HEK293 (cell line): ENCODE results near the gene SPA17.

Experiments used
- CTCF ChIA-PET: fragments of 350-600 bp; formaldehyde crosslinking; extraction: SDS; loops from one replicate; lab custom pipeline; 2021; ENCODE audit warnings: antibody characterized with exemption; lab: Yijun Ruan, JAX
- POLR2A ChIA-PET: fragments of 300-600 bp; formaldehyde crosslinking; extraction: SDS; loops from one replicate; lab custom pipeline; 2020; ENCODE audit warnings: antibody characterized with exemption, inconsistent platforms; lab: Yijun Ruan, JAX
- H3K27ac ChIP-seq: fragments of 200-500 bp; sonication (Bioruptor generic); 2 replicates; pipeline ENCODE4 v1.5.1; 2014; ENCODE audit warnings: low read depth, low read length, control low read depth, inconsistent platforms; ENCODE audit errors: extremely low read depth
- H3K36me3 ChIP-seq, 2 experiments: fragments of 200-500 bp in 1 of 2; sonication (Bioruptor generic) in 1 of 2; 1 replicate in 1 of 2; 2 replicates in 1 of 2; pipeline ENCODE4 v1.5.1; 2014 to 2017; ENCODE audit warnings: inconsistent platforms in 2 of 2, low read length in 2 of 2; ENCODE audit not compliant: control insufficient read depth in 2 of 2, insufficient read depth in 1 of 2
- H3K4me1 ChIP-seq: fragments of 200-500 bp; sonication (Bioruptor generic); 2 replicates; pipeline ENCODE4 v1.5.1; 2014; ENCODE audit warnings: mild to moderate bottlenecking, low read length, inconsistent platforms; ENCODE audit not compliant: control insufficient read depth, insufficient read depth
- H3K4me3 ChIP-seq: 2 replicates; pipeline ENCODE4 v1.5.1; 2011; ENCODE audit warnings: low read depth, mild to moderate bottlenecking, control low read depth, low read length, moderate library complexity
- H3K9me3 ChIP-seq: fragments of 200-500 bp; sonication (Bioruptor generic); 2 replicates; pipeline ENCODE4 v1.5.1; 2014; ENCODE audit warnings: low read depth, low read length, inconsistent platforms; ENCODE audit not compliant: control insufficient read depth, insufficient read depth
- FEZF1 ChIP-seq: fragments of 450-650 bp; formaldehyde crosslinking; IDR thresholded peaks from 2 replicates; pipeline ENCODE4 v1.5.1; 2016; ENCODE audit warnings: missing biosample characterization, missing genetic modification characterization
- KLF10 ChIP-seq: fragments of 450-650 bp; IDR thresholded peaks from 2 replicates; pipeline ENCODE4 v1.5.1; 2018; ENCODE audit warnings: missing biosample characterization, mild to moderate bottlenecking, missing genetic modification characterization
- KLF8 ChIP-seq: fragments of 450-650 bp; formaldehyde crosslinking; IDR thresholded peaks from 2 replicates; pipeline ENCODE4 v1.5.1; 2016; ENCODE audit warnings: missing biosample characterization, missing genetic modification characterization
- OVOL3 ChIP-seq: fragments of 450-650 bp; formaldehyde crosslinking; IDR thresholded peaks from 2 replicates; pipeline ENCODE4 v1.5.1; 2016; ENCODE audit warnings: missing biosample characterization, missing genetic modification characterization
- REPIN1 ChIP-seq: fragments of 450-650 bp; formaldehyde crosslinking; IDR thresholded peaks from 2 replicates; pipeline ENCODE4 v1.5.1; 2017; ENCODE audit warnings: missing biosample characterization, missing genetic modification characterization, low read depth
- SALL2 ChIP-seq: fragments of 450-650 bp; formaldehyde crosslinking; IDR thresholded peaks from 2 replicates; pipeline ENCODE4 v1.5.0; 2017; ENCODE audit warnings: missing biosample characterization, mild to moderate bottlenecking, missing genetic modification characterization, borderline replicate concordance
- SP3 ChIP-seq: fragments of 450-650 bp; formaldehyde crosslinking; IDR thresholded peaks from 2 replicates; pipeline ENCODE4 v1.5.1; 2016; ENCODE audit warnings: missing biosample characterization, missing genetic modification characterization
- ZBTB17 ChIP-seq: fragments of 450-650 bp; formaldehyde crosslinking; IDR thresholded peaks from 2 replicates; pipeline ENCODE4 v1.5.1; 2016; ENCODE audit warnings: missing biosample characterization, missing genetic modification characterization
- ZFHX2 ChIP-seq: fragments of 450-650 bp; formaldehyde crosslinking; conservative IDR thresholded peaks from 2 replicates; pipeline ENCODE4 v1.5.1; 2016; ENCODE audit warnings: missing biosample characterization, missing genetic modification characterization
- ZNF140 ChIP-seq: fragments of 450-650 bp; formaldehyde crosslinking; IDR thresholded peaks from 2 replicates; pipeline ENCODE4 v1.5.1; 2016; ENCODE audit warnings: missing biosample characterization, missing genetic modification characterization
- ZNF473 ChIP-seq: fragments of 450-650 bp; formaldehyde crosslinking; IDR thresholded peaks from 2 replicates; pipeline ENCODE4 v1.5.1; 2017; ENCODE audit warnings: missing biosample characterization, missing genetic modification characterization
- ZNF596 ChIP-seq: fragments of 450-650 bp; IDR thresholded peaks from 2 replicates; pipeline ENCODE4 v1.5.0; 2018; ENCODE audit warnings: missing biosample characterization, mild to moderate bottlenecking, missing genetic modification characterization, moderate library complexity
- ZNF629 ChIP-seq: fragments of 450-650 bp; formaldehyde crosslinking; IDR thresholded peaks from 2 replicates; pipeline ENCODE4 v1.5.1; 2017; ENCODE audit warnings: missing biosample characterization, missing genetic modification characterization
- ZNF664 ChIP-seq: fragments of 450-650 bp; formaldehyde crosslinking; IDR thresholded peaks from 2 replicates; pipeline ENCODE4 v1.5.1; 2016; ENCODE audit warnings: missing biosample characterization, missing genetic modification characterization
- ZNF670 ChIP-seq: fragments of 450-650 bp; formaldehyde crosslinking; IDR thresholded peaks from 2 replicates; pipeline ENCODE4 v1.5.1; 2016; ENCODE audit warnings: missing biosample characterization, missing genetic modification characterization, low read depth
- TF ChIP-seq, protein P1 (sequence below): fragments of 450-650 bp; formaldehyde crosslinking; IDR thresholded peaks from 2 replicates; pipeline ENCODE4 v1.5.1; 2016; ENCODE audit warnings: missing biosample characterization, missing genetic modification characterization
- TF ChIP-seq, protein P2 (sequence below): fragments of 450-650 bp; formaldehyde crosslinking; IDR thresholded peaks from 2 replicates; pipeline ENCODE4 v1.5.1; 2016; ENCODE audit warnings: missing biosample characterization, missing genetic modification characterization
- TF ChIP-seq, protein P3 (sequence below): fragments of 450-650 bp; formaldehyde crosslinking; optimal IDR thresholded peaks from 2 replicates; pipeline ENCODE3; 2016; ENCODE audit warnings: missing biosample characterization, mild to moderate bottlenecking, missing genetic modification characterization
- TF ChIP-seq, protein P4 (sequence below): fragments of 450-650 bp; formaldehyde crosslinking; IDR thresholded peaks from 2 replicates; pipeline ENCODE4 v1.5.1; 2016; ENCODE audit warnings: missing biosample characterization, missing genetic modification characterization
- TF ChIP-seq, protein P5 (sequence below): fragments of 450-650 bp; formaldehyde crosslinking; IDR thresholded peaks from 2 replicates; pipeline ENCODE4 v1.5.1; 2016; ENCODE audit warnings: missing biosample characterization, missing genetic modification characterization, borderline replicate concordance
- TF ChIP-seq, protein P6 (sequence below): fragments of 450-650 bp; formaldehyde crosslinking; IDR thresholded peaks from 2 replicates; pipeline ENCODE4 v1.5.1; 2016; ENCODE audit warnings: missing biosample characterization, missing genetic modification characterization

The SPA17 gene

DNA sequence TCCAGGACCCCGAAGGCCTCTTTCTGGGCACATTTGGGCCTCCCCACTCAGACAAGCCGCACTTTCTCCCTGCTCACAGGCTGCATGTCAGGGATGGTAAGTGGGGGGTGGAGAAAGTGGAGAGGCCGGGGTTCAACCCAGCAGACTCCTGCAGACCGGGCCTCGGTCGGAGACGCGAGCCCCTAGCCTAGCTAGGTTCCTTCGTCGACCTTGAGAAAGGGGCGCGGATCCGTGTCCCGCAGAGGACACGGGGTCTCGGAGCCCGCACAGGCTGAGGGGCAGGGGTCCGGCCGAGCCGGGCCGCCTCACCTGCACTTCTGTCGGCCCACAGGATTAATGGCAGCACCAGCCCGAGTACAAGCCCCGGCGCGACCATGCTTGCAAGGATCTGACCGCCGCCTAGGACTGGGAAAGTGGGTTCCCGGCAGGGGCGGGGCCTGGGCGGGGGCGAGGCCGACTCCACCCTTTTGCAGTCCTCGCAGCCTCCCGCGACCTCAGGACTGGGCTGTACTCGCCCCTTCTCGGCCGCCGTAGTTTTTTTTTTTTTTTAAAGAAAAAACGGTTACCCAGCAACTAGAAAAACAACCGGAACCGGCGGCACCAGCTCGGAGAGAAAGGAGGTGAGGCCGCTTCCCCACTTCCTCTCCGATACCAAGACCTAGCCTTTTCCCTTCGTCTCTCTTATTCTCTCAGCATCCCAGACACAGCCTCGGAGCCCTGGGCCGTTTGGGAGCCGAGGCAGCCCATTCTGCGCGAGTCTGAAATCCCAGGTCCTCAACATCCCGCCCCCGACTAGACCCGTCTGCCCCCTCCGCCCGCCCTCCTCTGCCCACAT, at the start of gene SPA17, which contains the start of gene SIAE (continued):
- TF ChIP-seq, protein P1, sequence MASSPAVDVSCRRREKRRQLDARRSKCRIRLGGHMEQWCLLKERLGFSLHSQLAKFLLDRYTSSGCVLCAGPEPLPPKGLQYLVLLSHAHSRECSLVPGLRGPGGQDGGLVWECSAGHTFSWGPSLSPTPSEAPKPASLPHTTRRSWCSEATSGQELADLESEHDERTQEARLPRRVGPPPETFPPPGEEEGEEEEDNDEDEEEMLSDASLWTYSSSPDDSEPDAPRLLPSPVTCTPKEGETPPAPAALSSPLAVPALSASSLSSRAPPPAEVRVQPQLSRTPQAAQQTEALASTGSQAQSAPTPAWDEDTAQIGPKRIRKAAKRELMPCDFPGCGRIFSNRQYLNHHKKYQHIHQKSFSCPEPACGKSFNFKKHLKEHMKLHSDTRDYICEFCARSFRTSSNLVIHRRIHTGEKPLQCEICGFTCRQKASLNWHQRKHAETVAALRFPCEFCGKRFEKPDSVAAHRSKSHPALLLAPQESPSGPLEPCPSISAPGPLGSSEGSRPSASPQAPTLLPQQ (tag by site-specific recombination), result no peak
- TF ChIP-seq, protein P2, sequence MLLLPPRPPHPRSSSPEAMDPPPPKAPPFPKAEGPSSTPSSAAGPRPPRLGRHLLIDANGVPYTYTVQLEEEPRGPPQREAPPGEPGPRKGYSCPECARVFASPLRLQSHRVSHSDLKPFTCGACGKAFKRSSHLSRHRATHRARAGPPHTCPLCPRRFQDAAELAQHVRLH (tag by site-specific recombination), result 0 out of 2 replicates have a peak, but pooled peaks have one; percentile 42
- TF ChIP-seq SALL2 (tag by site-specific recombination), result no peak
- peak; percentile 94 for TF ChIP-seq KLF8 (tag by site-specific recombination)
- TF ChIP-seq, protein P3, sequence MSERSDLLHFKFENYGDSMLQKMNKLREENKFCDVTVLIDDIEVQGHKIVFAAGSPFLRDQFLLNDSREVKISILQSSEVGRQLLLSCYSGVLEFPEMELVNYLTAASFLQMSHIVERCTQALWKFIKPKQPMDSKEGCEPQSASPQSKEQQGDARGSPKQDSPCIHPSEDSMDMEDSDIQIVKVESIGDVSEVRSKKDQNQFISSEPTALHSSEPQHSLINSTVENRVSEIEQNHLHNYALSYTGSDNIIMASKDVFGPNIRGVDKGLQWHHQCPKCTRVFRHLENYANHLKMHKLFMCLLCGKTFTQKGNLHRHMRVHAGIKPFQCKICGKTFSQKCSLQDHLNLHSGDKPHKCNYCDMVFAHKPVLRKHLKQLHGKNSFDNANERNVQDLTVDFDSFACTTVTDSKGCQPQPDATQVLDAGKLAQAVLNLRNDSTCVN, result peak; percentile 42
- peak; percentile 53; the same call in 1 of the 2 replicates for TF ChIP-seq KLF10 (tag by site-specific recombination)
- TF ChIP-seq ZFHX2, result peak; percentile 19; the same call in 1 of the 2 replicates
- no peak for TF ChIP-seq FEZF1
- peak; percentile 31; the same call in 1 of the 2 replicates for TF ChIP-seq ZNF629 (tag by site-specific recombination)
- peak; percentile 47 for TF ChIP-seq ZBTB17 (tag by site-specific recombination)
- no peak for TF ChIP-seq ZNF664 (tag by site-specific recombination)
- peak; percentile 80 for TF ChIP-seq SP3 (tag by site-specific recombination)
- TF ChIP-seq, protein P4, sequence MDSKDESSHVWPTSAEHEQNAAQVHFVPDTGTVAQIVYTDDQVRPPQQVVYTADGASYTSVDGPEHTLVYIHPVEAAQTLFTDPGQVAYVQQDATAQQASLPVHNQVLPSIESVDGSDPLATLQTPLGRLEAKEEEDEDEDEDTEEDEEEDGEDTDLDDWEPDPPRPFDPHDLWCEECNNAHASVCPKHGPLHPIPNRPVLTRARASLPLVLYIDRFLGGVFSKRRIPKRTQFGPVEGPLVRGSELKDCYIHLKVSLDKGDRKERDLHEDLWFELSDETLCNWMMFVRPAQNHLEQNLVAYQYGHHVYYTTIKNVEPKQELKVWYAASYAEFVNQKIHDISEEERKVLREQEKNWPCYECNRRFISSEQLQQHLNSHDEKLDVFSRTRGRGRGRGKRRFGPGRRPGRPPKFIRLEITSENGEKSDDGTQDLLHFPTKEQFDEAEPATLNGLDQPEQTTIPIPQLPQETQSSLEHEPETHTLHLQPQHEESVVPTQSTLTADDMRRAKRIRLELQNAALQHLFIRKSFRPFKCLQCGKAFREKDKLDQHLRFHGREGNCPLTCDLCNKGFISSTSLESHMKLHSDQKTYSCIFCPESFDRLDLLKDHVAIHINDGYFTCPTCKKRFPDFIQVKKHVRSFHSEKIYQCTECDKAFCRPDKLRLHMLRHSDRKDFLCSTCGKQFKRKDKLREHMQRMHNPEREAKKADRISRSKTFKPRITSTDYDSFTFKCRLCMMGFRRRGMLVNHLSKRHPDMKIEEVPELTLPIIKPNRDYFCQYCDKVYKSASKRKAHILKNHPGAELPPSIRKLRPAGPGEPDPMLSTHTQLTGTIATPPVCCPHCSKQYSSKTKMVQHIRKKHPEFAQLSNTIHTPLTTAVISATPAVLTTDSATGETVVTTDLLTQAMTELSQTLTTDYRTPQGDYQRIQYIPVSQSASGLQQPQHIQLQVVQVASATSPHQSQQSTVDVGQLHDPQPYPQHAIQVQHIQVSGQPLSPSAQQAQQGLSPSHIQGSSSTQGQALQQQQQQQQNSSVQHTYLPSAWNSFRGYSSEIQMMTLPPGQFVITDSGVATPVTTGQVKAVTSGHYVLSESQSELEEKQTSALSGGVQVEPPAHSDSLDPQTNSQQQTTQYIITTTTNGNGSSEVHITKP, result peak; percentile 98

DNA sequence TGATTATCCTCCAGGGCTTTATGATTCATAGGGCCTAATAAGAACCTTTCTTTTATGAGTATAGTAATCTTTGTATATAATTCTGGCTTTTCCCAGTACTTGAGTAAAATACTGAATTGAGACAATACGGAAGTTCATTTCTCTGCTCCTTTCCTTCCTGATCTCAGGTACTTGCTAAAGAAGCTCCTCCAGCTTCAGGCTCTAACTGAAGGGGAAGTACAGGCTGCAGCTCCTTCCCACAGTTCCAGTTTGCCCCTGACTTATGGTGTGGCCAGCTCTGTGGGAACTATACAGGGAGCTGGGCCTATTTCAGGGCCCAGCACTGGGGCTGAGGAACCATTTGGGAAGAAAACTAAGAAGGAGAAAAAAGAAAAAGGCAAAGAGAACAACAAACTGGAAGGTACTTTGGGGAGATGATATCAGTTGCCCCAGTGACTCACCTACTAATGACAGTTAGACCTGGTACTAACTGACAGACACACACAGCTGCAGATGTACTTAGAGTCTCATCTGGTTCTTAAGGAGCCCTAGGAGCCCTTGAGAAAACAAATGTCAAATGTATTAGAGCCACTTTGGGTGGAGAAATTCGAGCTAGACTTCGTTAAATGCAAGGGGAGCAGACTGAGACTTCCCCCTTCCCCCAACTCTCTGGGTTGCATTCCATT, 48.1 kb upstream of the SPA17 start:
- no peaks in the 10 kb centered on the region for H3K4me1 ChIP-seq
- no peak overlapping the region for H3K4me3 ChIP-seq
- no peak overlapping the region for H3K27ac ChIP-seq
- POLR2A ChIA-PET, result interaction anchor here (0.6 kb wide), 1 partner anchor 14 kb away, joined by 3 read pairs; no protein-coding TSS in a partner anchor
- CTCF ChIA-PET, result interaction anchor here (0.6 to 2.1 kb wide), 3 partner anchors 8 to 486 kb away, joined by 4 to 10 read pairs (median 8); partner anchors contain the start of gene TMEM218
- H3K9me3 ChIP-seq, result no peaks in the 10 kb centered on the region
- no peak for TF ChIP-seq ZNF473 (tag by site-specific recombination)
- TF ChIP-seq ZNF670 (tag by site-specific recombination), result no peak
- no peak for TF ChIP-seq ZNF596 (tag by site-specific recombination)
- TF ChIP-seq, protein P5, sequence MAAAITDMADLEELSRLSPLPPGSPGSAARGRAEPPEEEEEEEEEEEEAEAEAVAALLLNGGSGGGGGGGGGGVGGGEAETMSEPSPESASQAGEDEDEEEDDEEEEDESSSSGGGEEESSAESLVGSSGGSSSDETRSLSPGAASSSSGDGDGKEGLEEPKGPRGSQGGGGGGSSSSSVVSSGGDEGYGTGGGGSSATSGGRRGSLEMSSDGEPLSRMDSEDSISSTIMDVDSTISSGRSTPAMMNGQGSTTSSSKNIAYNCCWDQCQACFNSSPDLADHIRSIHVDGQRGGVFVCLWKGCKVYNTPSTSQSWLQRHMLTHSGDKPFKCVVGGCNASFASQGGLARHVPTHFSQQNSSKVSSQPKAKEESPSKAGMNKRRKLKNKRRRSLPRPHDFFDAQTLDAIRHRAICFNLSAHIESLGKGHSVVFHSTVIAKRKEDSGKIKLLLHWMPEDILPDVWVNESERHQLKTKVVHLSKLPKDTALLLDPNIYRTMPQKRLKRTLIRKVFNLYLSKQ (tag by site-specific recombination), result no peak
- no peak for TF ChIP-seq ZNF140
- no peak for TF ChIP-seq REPIN1
- TF ChIP-seq, protein P6, sequence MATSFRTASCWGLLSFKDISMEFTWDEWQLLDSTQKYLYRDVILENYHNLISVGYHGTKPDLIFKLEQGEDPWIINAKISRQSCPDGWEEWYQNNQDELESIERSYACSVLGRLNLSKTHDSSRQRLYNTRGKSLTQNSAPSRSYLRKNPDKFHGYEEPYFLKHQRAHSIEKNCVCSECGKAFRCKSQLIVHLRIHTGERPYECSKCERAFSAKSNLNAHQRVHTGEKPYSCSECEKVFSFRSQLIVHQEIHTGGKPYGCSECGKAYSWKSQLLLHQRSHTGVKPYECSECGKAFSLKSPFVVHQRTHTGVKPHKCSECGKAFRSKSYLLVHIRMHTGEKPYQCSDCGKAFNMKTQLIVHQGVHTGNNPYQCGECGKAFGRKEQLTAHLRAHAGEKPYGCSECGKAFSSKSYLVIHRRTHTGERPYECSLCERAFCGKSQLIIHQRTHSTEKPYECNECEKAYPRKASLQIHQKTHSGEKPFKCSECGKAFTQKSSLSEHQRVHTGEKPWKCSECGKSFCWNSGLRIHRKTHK, result no peak
- no peak for TF ChIP-seq OVOL3
- H3K36me3 ChIP-seq, result peaks cover 11 to 53% of the 10 kb centered on the region in 2 experiments
